DMS 273 (cell line): ENCODE measurements around the gene METTL14.
"Not testable (repeated sequence)": the region's sequence is repeated elsewhere in the genome, so short reads cannot be mapped to it uniquely, and the experiment has no call there.

Experiments
- DNase-seq: peaks from one replicate; lab custom pipeline; 2025; ENCODE audit not compliant: unreplicated experiment; lab: John Stamatoyannopoulos, UW

The METTL14 gene

DNA sequence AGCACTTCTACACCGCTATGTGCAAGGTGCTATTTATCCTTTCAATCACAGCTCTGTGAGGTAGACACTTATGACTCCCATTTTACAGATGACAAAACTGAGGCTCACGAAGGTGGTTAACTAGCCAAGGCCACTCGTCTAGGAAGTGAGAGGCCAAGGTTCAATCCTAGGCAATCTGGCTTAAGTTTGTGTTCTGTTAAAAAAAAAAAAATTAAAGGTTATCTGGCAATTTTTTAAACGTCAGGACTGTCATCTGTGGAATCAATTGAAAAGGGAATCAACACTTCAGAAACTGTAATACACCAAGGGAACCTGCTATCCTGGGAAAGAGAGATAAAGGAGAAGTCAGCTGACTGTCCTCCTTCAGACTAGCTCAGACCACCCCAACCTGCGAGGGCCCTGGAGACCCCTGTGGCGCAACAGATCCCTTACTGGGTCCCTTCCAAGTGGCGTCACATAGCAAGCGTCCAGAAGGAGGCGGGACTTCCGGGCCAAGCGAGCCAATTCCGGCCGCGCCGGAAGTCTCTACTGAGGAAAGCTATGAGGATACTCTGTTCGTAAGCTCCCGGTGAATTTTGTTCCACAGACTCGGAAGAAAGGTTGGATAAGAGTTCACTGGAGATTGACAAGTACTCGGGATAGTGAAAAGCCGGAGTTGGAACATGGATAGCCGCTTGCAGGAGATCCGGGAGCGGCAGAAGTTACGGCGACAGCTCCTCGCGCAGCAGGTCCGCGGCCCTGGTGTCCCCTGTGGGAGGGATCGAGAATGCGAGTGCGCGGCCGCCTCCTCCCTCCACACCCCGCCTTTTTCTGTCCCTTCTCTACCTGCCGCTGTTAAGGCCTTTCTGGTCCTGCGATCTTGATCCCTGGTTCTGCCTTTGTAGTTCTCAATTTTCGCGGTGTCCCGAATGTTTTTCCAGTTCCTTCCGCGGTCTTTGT is at the start of gene METTL14:
TSS of gene METTL14 (plus strand) at position 520 of the 939 bp plus-strand sequence. CDS start at position 663, 143 bp downstream.
- DNase-seq: peak; percentile 95

DNA sequence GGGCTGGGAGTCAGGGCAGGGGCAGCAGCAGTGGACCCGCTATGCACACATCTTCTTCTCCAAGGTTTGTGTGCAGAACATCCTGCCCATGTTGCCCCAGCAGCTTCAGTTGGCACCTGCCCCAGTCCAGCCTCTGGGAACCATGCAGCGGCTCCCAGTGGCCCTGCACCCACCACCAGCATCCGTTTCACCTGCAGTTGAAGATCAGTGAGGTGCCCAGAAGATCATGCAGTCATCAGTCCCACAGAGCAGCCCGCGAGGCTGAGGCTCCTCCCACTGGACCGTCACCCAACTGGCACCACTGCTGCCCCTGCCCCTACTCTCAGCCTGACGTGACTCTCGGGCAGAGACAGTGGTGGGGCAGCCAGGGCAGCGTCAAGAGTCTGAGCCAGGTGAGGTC is 49.1 kb upstream of the METTL14 start:
- DNase-seq: not testable (repeated sequence)

- DNase-seq: peak; percentile 34
These were observed 20.5 kb upstream of the METTL14 start for GRCh38 chr4:118664665-118665064.

GRCh38 chr4:118669220-118669619 is 16.0 kb upstream of the METTL14 start:
- DNase-seq: peak; percentile 41

DNA sequence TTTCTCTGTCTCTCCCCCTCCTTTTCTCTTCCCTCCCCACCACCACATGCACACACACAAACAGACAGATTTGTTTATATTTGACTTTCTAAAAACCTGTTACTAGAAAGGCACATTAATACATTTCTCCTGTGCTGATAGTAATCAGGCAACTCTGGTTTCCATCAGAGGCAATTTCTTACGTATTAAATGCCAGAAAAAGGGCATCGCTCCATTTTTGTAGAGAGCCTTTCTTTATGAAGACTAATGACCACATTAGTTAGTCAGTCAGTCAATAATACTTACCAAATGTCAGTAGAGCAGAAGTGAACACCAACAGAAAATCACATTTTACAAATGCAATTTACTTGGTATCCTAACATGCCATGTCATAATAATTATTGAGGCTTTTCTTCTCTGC is 14.2 kb upstream of the METTL14 start:
- not testable (repeated sequence) for DNase-seq

DNA sequence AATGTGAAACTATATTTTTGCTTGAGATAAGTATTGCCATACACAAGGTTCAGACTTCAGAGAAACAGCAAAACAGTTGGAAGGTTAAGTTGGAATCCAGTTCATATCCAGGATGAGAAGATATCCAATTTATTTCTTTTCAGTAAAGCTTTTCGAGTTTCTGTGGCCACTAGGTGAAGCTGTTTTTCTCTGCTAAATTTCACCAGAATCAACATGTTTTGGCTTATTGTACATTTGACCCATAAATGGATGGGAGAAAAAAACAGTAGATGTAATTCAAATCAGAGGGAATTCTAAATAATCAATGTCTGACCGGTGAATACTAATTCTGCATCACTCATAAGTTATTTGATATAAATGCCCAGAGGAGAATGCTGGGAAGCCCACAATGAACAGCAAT is 9.1 kb upstream of the METTL14 start:
- DNase-seq: no peak

DNA sequence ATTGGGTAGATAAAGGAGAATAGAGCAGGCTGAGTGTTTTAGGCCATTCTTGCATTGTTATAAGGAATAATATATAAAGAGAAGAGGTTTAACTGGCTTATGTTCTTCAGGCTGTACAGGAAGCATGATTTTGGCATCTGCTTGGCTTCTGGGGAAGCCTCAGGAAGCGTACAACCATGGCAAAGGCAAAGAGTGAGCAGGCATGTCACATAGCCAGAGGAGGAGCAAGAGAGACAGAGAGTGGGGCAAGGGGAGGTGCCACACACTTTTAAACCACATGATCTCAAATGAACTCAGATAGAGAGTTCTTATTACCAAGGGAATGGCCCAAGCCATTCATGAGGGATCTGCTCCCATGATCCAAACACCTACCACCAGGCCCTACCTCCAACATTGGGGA is 4.4 kb upstream of the METTL14 start:
- peak; percentile 24 for DNase-seq

GRCh38 chr4:118682928-118683327 is 2.3 kb upstream of the METTL14 start:
- DNase-seq: peak; percentile 61

DNA sequence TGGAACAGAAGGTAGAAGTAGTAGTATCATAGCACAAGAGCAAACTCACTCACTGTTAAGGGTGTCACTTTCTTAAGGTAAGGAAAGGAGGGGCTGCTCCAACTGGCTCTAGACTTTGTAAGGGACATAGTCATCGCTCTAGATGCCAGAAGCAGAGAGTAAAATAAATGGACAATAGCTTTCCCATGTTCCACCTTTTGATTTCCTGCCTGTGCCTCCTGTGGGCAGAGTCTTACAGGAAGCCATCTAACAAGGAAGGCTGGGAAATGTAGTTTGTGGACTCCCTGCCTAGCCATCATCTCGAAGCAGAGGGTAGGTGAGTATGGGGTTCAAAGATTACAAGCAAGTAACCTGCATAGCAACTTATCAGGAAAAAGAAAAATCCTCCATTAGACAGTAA is 1.7 kb upstream of the METTL14 start:
- DNase-seq: peak; percentile 39

DNA sequence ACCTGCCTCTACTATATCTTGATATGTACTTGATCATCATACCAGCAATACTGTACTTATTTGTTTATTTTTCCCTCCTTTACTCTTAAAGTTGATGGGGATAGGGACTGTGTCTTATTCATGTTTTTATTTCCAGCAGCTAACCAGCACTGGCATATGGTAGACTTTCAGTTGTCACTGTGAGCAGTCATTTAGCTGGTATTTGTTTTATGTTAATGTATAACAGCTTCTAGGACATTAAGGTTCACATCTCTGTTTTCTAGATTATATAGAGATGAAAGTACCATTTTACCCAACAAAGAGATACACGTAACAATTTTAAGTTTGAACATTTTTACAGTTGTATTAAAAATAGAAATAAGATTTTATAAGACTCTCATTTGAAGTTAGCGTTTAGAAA is 17.9 kb downstream of the METTL14 start:
- no peak for DNase-seq

GRCh38 chr4:118711052-118711451 is 25.9 kb downstream of the METTL14 start:
- DNase-seq: no peak

GRCh38 chr4:118712872-118713271 is 27.7 kb downstream of the METTL14 start:
- no peak for DNase-seq

- DNase-seq: no peak
These were observed 29.5 kb downstream of the METTL14 start for GRCh38 chr4:118714682-118715081.

GRCh38 chr4:118716304-118716703 is 31.1 kb downstream of the METTL14 start:
- DNase-seq: no peak

DNA sequence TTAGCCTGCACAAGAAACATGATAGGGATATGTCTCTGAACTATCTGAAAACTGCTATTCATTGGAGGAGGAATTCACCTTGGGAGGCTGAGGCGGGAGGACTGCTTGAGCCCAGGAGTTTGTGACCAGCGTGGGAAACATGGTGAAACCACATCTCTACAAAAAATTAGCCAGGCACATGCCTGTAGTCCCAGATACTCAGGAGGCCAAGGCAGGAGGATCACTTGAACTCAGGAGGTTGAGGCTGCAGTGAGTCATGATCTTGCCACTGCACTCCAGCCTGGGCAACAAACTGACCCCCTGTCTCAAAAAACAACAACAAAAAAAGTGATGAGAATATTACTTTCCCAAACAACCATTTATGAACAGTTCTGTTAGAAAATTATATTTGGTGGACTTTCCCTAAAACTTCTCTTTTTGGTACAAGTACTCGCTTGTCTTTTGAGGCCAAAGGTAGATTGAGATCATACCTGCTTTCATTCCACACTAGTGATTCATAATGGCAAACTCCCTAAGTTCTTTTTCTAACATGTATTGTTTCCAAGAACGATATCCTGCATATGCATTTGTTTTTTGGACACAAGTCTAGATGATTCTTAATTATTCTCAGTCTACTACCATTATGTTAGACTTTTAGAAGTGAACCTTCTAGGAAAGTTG is 33.4 kb downstream of the METTL14 start:
- DNase-seq: no peak

DNA sequence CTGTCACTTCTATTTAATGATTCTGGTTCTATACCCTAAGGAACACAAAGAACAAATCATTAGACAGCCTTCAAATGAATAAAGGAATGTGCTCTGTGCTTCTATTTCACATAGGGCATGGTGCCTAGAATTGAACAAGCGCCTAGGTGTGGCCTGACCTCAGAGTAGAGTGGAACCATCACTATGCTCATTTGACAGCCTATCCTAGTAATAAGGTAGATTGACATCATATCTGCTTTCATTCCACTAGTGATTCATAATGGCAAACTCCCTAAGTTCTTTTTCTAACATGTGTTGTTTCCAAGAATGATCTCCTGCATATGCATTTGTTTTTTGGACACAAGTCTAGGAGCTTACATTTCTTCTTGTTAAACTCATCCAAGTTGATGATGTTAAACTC is 36.6 kb downstream of the METTL14 start:
- DNase-seq: no peak

GRCh38 chr4:118723369-118723768 is 38.2 kb downstream of the METTL14 start:
- DNase-seq: no peak

DNA sequence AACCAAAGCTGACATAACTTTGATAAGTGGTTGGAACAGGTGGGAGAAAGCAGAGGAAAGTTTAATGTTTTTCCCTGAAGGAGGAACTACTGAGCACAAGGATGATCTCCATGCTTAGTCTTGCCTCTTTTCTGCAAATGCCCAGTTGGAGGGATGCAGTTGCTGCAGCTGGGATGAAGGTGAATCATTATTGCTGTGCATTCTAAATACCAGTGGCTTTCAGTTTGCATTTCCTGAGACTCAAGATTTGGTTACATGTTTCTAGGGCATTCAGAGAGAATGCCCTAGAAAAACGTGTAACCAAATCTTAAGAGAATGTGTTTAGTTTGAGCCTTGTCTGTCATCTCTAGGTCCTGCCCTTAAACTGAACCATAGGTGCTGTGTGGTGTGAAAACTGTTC is 42.2 kb downstream of the METTL14 start:
- no peak for DNase-seq

- no peak for DNase-seq
These were observed 44.4 kb downstream of the METTL14 start for GRCh38 chr4:118729287-118730286.

- DNase-seq: no peak
These were observed 45.5 kb downstream of the METTL14 start for GRCh38 chr4:118730683-118731082.
